Neural cell (in vitro differentiated cells): ENCODE data around the gene INPP5A. TPM values are rescaled to one million over a fixed set of nuclear protein-coding genes. Genes with fewer than 3 reads are reported as not detected.
"Not testable (repeated sequence)": the region's sequence is repeated elsewhere in the genome, so short reads cannot be mapped to it uniquely, and the experiment has no call there.

Source experiments
- H2AFZ ChIP-seq: fragments of 200-600, 300-800 bp; sonication (generic), shearing (Covaris generic); 2 replicates; pipeline ENCODE4 v1.6.0; 2014; ENCODE audit warnings: low read depth, mild to moderate bottlenecking, antibody characterized with exemption, low read length, moderate library complexity
- H3F3A ChIP-seq: fragments of 200-600 bp; shearing (Covaris generic); 2 replicates; pipeline ENCODE4 v1.6.1; 2016; ENCODE audit warnings: mild to moderate bottlenecking, moderate library complexity, mixed read lengths, antibody characterized with exemption, low read length; ENCODE audit not compliant: insufficient read depth, poor library complexity, severe bottlenecking
- H3K27ac ChIP-seq: fragments of 200-600, 300-800 bp; sonication (generic), shearing (Covaris generic); 2 replicates; pipeline ENCODE4 v1.5.1; 2014; ENCODE audit warnings: mild to moderate bottlenecking, low read length, moderate library complexity
- H3K27me3 ChIP-seq: fragments of 300-800, 200-600 bp; sonication (generic), shearing (Covaris generic); 2 replicates; pipeline ENCODE4 v1.6.0; 2014; ENCODE audit warnings: mild to moderate bottlenecking, low read depth, low read length, moderate library complexity; ENCODE audit not compliant: insufficient read depth
- H3K36me3 ChIP-seq: fragments of 300-800, 200-600 bp; sonication (generic), shearing (Covaris generic); 2 replicates; pipeline ENCODE4 v1.5.1; 2014; ENCODE audit warnings: mild to moderate bottlenecking, antibody characterized with exemption, low read length, moderate library complexity; ENCODE audit not compliant: insufficient read depth
- H3K4me2 ChIP-seq: fragments of 300-800, 200-600 bp; sonication (generic), shearing (Covaris generic); 2 replicates; pipeline ENCODE4 v1.6.0; 2014; ENCODE audit warnings: mild to moderate bottlenecking, low read length
- H3K4me3 ChIP-seq: fragments of 300-800, 200-600 bp; sonication (generic), shearing (Covaris generic); 2 replicates; pipeline ENCODE4 v1.5.1; 2014; ENCODE audit warnings: mild to moderate bottlenecking, low read length, moderate library complexity
- H3K79me2 ChIP-seq: fragments of 200-600 bp; shearing (Covaris generic); replicated peaks from 2 replicates; pipeline ENCODE4 v1.6.0; 2014; ENCODE audit warnings: mild to moderate bottlenecking, low read length, moderate library complexity; ENCODE audit not compliant: insufficient read depth
- H3K9ac ChIP-seq: fragments of 300-800, 200-600 bp; sonication (generic), shearing (Covaris generic); 2 replicates; pipeline ENCODE4 v1.6.1; 2016; ENCODE audit warnings: mild to moderate bottlenecking, low read length, mixed read lengths
- H3K9me2 ChIP-seq: fragments of 200-600 bp; shearing (Covaris generic); 2 replicates; pipeline ENCODE4 v1.6.1; 2016; ENCODE audit warnings: mild to moderate bottlenecking, low read length, mixed read lengths; ENCODE audit not compliant: insufficient read depth
- H3K9me3 ChIP-seq: fragments of 200-600, 300-800 bp; sonication (generic), shearing (Covaris generic); 2 replicates; pipeline ENCODE4 v1.6.1; 2016; ENCODE audit warnings: mild to moderate bottlenecking, mixed run types, low read length, moderate library complexity, mixed read lengths
- H4K20me1 ChIP-seq: fragments of 200-600 bp; shearing (Covaris generic); 2 replicates; pipeline ENCODE4 v1.6.1; 2016; ENCODE audit warnings: mild to moderate bottlenecking, mixed run types; ENCODE audit not compliant: insufficient read depth
- CTCF ChIP-seq: fragments of 450-650 bp; IDR thresholded peaks from 2 replicates; pipeline ENCODE4 v1.5.1; 2014; ENCODE audit warnings: antibody characterized with exemption, mild to moderate bottlenecking, moderate library complexity; ENCODE audit not compliant: poor library complexity, severe bottlenecking
- EP300 ChIP-seq: fragments of 450-650 bp; conservative IDR thresholded peaks from 2 replicates; pipeline ENCODE4 v1.6.1; 2014; ENCODE audit warnings: antibody characterized with exemption, mild to moderate bottlenecking, moderate library complexity; ENCODE audit not compliant: poor library complexity, severe bottlenecking
- MXI1 ChIP-seq: fragments of 450-650 bp; conservative IDR thresholded peaks from 2 replicates; pipeline ENCODE4 v1.6.1; 2014; ENCODE audit warnings: antibody characterized with exemption, mild to moderate bottlenecking; ENCODE audit not compliant: poor library complexity, severe bottlenecking
- POLR2AphosphoS5 ChIP-seq: IDR thresholded peaks from 2 replicates; pipeline ENCODE4 v1.6.1; 2012
- RAD21 ChIP-seq: fragments of 450-650 bp; conservative IDR thresholded peaks from 2 replicates; pipeline ENCODE4 v1.6.1; 2014; ENCODE audit warnings: antibody characterized with exemption, mild to moderate bottlenecking, moderate library complexity
- SMC3 ChIP-seq: fragments of 450-650 bp; conservative IDR thresholded peaks from 2 replicates; pipeline ENCODE4 v1.6.1; 2014; ENCODE audit warnings: antibody characterized with exemption, mild to moderate bottlenecking, moderate library complexity; ENCODE audit not compliant: poor library complexity
- TAF1 ChIP-seq: IDR thresholded peaks from 2 replicates; pipeline ENCODE4 v1.6.1; 2012; ENCODE audit warnings: low read depth
- polyA plus RNA-seq: library from polyadenylated mRNA; depleted of rRNA; stranded (reverse); fragments of >200 nt; gene quantifications from 2 replicates; pipeline ENCODE4 v1.2.3, GENCODE V29; 2014
- TF ChIP-seq, protein P1 (sequence below): IDR thresholded peaks from 2 replicates; pipeline ENCODE4 v1.6.1; 2012; ENCODE audit warnings: borderline replicate concordance

INPP5A gene
- polyA plus RNA-seq, 1 donor from 2014 or later = 48.8 TPM

DNA sequence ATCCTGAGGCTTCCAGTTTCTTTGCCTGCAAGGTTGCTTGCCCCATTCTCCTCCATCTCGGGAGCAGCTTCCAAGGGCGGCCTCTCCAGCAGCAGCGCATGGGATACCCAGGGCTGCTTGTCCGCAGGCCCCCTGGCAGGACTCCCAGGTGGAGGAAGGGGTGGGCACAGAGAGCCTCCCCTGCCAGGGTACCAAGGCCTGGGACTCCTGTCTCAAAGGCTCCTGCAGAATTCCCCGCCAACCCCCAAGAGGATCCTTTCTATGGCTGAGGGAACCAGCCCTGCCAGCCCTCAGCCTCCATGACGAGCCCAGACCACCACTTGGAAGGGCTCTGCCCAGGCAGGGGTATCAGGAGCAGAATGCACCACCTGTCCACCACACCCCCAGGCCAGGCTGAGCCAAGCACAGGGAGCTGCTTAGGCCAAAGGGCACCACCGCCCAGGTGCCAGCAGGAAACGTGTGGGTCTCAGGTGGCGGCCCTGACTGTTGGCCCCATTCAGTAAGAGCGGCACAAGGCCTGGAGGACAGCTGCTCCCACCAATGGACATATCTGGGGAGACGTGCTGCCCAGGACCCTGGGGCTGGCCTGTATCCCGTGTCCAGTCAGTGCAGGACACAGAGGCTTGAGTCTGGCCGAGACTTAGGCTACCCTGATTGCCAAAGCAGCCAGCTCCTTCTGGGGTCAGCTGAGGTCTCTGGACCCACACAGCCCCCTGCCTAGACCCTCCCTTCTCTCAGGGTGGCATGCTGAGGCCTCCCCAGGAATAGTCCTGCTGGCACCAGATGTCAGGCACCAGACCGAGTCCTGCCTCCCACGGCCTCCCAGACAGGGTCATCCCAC is 33.8 kb upstream of the INPP5A start:
- Histone ChIP-seq H3K9me2 (no peaks in the 10 kb centered on the region), H3K4me3 (no peak overlapping the region), H3K4me2 (no peak overlapping the region), H3K27me3 (no peaks in the 10 kb centered on the region), H3K36me3 (no peaks in the 10 kb centered on the region), H3K79me2 (no peaks in the 10 kb centered on the region), H3K9me3 (no peaks in the 10 kb centered on the region), H2AFZ (no peak overlapping the region), H4K20me1 (no peaks in the 10 kb centered on the region), H3K27ac (no peak overlapping the region), H3F3A (no peaks in the 10 kb centered on the region), H3K9ac (no peak overlapping the region)
- TF ChIP-seq EP300 (no peak), TAF1 (no peak), MXI1 (no peak), SMC3 (no peak), RAD21 (no peak), CTCF (no peak)
- TF ChIP-seq, protein P1, sequence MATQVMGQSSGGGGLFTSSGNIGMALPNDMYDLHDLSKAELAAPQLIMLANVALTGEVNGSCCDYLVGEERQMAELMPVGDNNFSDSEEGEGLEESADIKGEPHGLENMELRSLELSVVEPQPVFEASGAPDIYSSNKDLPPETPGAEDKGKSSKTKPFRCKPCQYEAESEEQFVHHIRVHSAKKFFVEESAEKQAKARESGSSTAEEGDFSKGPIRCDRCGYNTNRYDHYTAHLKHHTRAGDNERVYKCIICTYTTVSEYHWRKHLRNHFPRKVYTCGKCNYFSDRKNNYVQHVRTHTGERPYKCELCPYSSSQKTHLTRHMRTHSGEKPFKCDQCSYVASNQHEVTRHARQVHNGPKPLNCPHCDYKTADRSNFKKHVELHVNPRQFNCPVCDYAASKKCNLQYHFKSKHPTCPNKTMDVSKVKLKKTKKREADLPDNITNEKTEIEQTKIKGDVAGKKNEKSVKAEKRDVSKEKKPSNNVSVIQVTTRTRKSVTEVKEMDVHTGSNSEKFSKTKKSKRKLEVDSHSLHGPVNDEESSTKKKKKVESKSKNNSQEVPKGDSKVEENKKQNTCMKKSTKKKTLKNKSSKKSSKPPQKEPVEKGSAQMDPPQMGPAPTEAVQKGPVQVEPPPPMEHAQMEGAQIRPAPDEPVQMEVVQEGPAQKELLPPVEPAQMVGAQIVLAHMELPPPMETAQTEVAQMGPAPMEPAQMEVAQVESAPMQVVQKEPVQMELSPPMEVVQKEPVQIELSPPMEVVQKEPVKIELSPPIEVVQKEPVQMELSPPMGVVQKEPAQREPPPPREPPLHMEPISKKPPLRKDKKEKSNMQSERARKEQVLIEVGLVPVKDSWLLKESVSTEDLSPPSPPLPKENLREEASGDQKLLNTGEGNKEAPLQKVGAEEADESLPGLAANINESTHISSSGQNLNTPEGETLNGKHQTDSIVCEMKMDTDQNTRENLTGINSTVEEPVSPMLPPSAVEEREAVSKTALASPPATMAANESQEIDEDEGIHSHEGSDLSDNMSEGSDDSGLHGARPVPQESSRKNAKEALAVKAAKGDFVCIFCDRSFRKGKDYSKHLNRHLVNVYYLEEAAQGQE = no peak

GRCh38 chr10:132504501-132505272 is 32.9 kb upstream of the INPP5A start:
- no peak for TF ChIP-seq TAF1
- TF ChIP-seq POLR2AphosphoS5 = no peak
- no peak for TF ChIP-seq SMC3
- no peak for TF ChIP-seq CTCF
- no peaks in the 10 kb centered on the region for H3K9me3 ChIP-seq
- no peaks in the 10 kb centered on the region for H3F3A ChIP-seq
- no peak overlapping the region for H3K27ac ChIP-seq
- no peaks in the 10 kb centered on the region for H3K36me3 ChIP-seq
- no peaks in the 10 kb centered on the region for H3K27me3 ChIP-seq
- H3K9ac ChIP-seq = no peak overlapping the region
- no peak overlapping the region for H3K4me3 ChIP-seq
- H3K9me2 ChIP-seq = no peaks in the 10 kb centered on the region
- no peak overlapping the region for H2AFZ ChIP-seq
- H3K4me2 ChIP-seq = no peak overlapping the region
- no peaks in the 10 kb centered on the region for H3K79me2 ChIP-seq
- no peaks in the 10 kb centered on the region for H4K20me1 ChIP-seq

DNA sequence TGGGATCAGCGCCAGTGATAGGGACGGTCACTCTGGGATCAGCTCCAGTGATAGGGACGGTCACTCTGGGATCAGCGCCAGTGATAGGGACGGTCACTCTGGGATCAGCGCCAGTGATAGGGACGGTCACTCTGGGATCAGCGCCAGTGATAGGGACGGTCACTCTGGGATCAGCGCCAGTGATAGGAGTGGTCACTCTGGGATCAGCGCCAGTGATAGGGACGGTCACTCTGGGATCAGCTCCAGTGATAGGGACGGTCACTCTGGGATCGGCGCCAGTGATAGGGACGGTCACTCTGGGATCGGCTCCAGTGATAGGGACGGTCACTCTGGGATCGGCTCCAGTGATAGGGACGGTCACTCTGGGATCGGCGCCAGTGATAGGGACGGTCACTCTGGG is 32.0 kb upstream of the INPP5A start:
- H3K9me3 ChIP-seq, H3K9me2 ChIP-seq, H3K27me3 ChIP-seq, H3K79me2 ChIP-seq, H3K36me3 ChIP-seq, H3K9ac ChIP-seq, H3F3A ChIP-seq, H2AFZ ChIP-seq, H4K20me1 ChIP-seq, H3K4me2 ChIP-seq, H3K4me3 ChIP-seq, H3K27ac ChIP-seq: not testable (repeated sequence)
